Osteoblast (primary cell): Measurements from ENCODE around the gene GRIK3. TPM values are rescaled to one million over a fixed set of nuclear protein-coding genes. Genes with fewer than 3 reads are reported as not detected.
"Not testable (repeated sequence)": the region's sequence is repeated elsewhere in the genome, so short reads cannot be mapped to it uniquely, and the experiment has no call there.

ENCODE experiments used
- DNase-seq: peaks from one replicate; pipeline ENCODE4 v3.0.0; 2011; ENCODE audit warnings: low spot score, mixed read lengths; ENCODE audit not compliant: insufficient read length; ENCODE audit errors: missing footprints
- H2AFZ ChIP-seq: 2 replicates; pipeline ENCODE4 v1.6.0; 2011; ENCODE audit warnings: mild to moderate bottlenecking, low read length
- H3K27ac ChIP-seq: 2 replicates; pipeline ENCODE4 v1.5.1; 2011; ENCODE audit warnings: mild to moderate bottlenecking, low read depth, low read length, moderate library complexity
- H3K27me3 ChIP-seq: 2 replicates; pipeline ENCODE4 v1.6.0; 2012; ENCODE audit warnings: mild to moderate bottlenecking, control low read depth, inconsistent platforms, low read length, moderate library complexity; ENCODE audit not compliant: insufficient read depth
- H3K36me3 ChIP-seq: 2 replicates; pipeline ENCODE4 v1.5.1; 2011; ENCODE audit warnings: mild to moderate bottlenecking, low read length, control low read depth, moderate library complexity; ENCODE audit not compliant: insufficient read depth
- H3K4me1 ChIP-seq: 2 replicates; pipeline ENCODE4 v1.5.1; 2011; ENCODE audit warnings: mild to moderate bottlenecking, low read length, control low read depth, moderate library complexity; ENCODE audit not compliant: insufficient read depth
- H3K4me2 ChIP-seq: 2 replicates; pipeline ENCODE4 v1.6.0; 2011; ENCODE audit warnings: mild to moderate bottlenecking, low read length; ENCODE audit not compliant: insufficient read depth
- H3K4me3 ChIP-seq: fragments of 200-600 bp; sonication (generic); 3 replicates; pipeline ENCODE4 v1.5.1; 2012; ENCODE audit warnings: mild to moderate bottlenecking, low read length, inconsistent platforms; ENCODE audit not compliant: insufficient read depth
- H3K79me2 ChIP-seq: 2 replicates; pipeline ENCODE4 v1.6.0; 2012; ENCODE audit warnings: mild to moderate bottlenecking, low read length, control low read depth, inconsistent platforms; ENCODE audit not compliant: insufficient read depth
- H3K9me3 ChIP-seq: 2 replicates; pipeline ENCODE4 v1.5.1; 2011; ENCODE audit warnings: low read depth, low read length, control low read depth
- H4K20me1 ChIP-seq: 2 replicates; pipeline ENCODE4 v1.6.0; 2012; ENCODE audit warnings: mild to moderate bottlenecking, low read length, control low read depth; ENCODE audit not compliant: insufficient read depth
- CTCF ChIP-seq: IDR thresholded peaks from 2 replicates; pipeline ENCODE4 v1.5.1; 2011; ENCODE audit warnings: mild to moderate bottlenecking, low read depth, low read length, moderate library complexity; ENCODE audit errors: extremely low read depth
- total RNA-seq: library from RNA; depleted of rRNA; stranded (reverse); fragments of >200 nt; gene quantifications from 2 replicates; pipeline ENCODE4 v1.2.3, GENCODE V29; 2012

The GRIK3 gene
- total RNA-seq, 1 donor = not detected

GRCh38 chr1:36910886-36911540 is 123.3 kb downstream of the GRIK3 start:
- Histone ChIP-seq H3K27me3 (no peaks in the 10 kb centered on the region), H3K4me1 (no peaks in the 10 kb centered on the region), H4K20me1 (no peaks in the 10 kb centered on the region), H3K79me2 (no peaks in the 10 kb centered on the region), H2AFZ (no peak overlapping the region), H3K9me3 (no peaks in the 10 kb centered on the region), H3K36me3 (no peaks in the 10 kb centered on the region), H3K4me2 (no peak overlapping the region), H3K27ac (no peak overlapping the region), H3K4me3 (no peak overlapping the region)
- no peak for DNase-seq
- TF ChIP-seq CTCF = no peak

GRCh38 chr1:36909946-36910725 is 124.2 kb downstream of the GRIK3 start:
- Histone ChIP-seq H3K9me3 (no peaks in the 10 kb centered on the region), H3K27me3 (no peaks in the 10 kb centered on the region), H4K20me1 (no peaks in the 10 kb centered on the region), H2AFZ (no peak overlapping the region), H3K79me2 (no peaks in the 10 kb centered on the region), H3K27ac (no peak overlapping the region), H3K36me3 (no peaks in the 10 kb centered on the region), H3K4me1 (no peaks in the 10 kb centered on the region), H3K4me2 (no peak overlapping the region), H3K4me3 (no peak overlapping the region)
- no peak for DNase-seq
- TF ChIP-seq CTCF = no peak

GRCh38 chr1:36909359-36909758 is 125.0 kb downstream of the GRIK3 start:
- H3K27me3 ChIP-seq, H3K4me2 ChIP-seq, H2AFZ ChIP-seq, H3K9me3 ChIP-seq, H4K20me1 ChIP-seq, H3K36me3 ChIP-seq, DNase-seq, H3K27ac ChIP-seq, H3K79me2 ChIP-seq, H3K4me3 ChIP-seq, H3K4me1 ChIP-seq: not testable (repeated sequence)

- Histone ChIP-seq H3K4me3 (no peak overlapping the region), H3K79me2 (no peaks in the 10 kb centered on the region), H2AFZ (no peak overlapping the region), H3K4me1 (no peaks in the 10 kb centered on the region), H3K36me3 (no peaks in the 10 kb centered on the region), H4K20me1 (no peaks in the 10 kb centered on the region), H3K9me3 (no peaks in the 10 kb centered on the region), H3K4me2 (no peak overlapping the region), H3K27me3 (no peaks in the 10 kb centered on the region), H3K27ac (no peak overlapping the region)
- no peak for TF ChIP-seq CTCF
- DNase-seq = no peak
Observed at GRCh38 chr1:36908096-36908495, 126.2 kb downstream of the GRIK3 start.
